SU-DHL-6 (cell line): Measurements from ENCODE around the gene AMPD3.

ENCODE experiments used
- EZH2phosphoT487 ChIP-seq: fragments of 200-600 bp; sonication (generic), shearing (Covaris generic); conservative IDR thresholded peaks from 2 replicates; pipeline ENCODE4 v1.6.1; 2018; ENCODE audit warnings: mild to moderate bottlenecking, antibody characterized with exemption, low read length, moderate library complexity, mixed read lengths
- TF ChIP-seq, protein P1 (sequence below): fragments of 200-600 bp; sonication (generic); IDR thresholded peaks from one replicate; pipeline ENCODE4 v1.5.1; 2017; ENCODE audit warnings: antibody characterized with exemption, mild to moderate bottlenecking, low read length, moderate library complexity; ENCODE audit not compliant: insufficient read depth, poor library complexity, severe bottlenecking

DNA sequence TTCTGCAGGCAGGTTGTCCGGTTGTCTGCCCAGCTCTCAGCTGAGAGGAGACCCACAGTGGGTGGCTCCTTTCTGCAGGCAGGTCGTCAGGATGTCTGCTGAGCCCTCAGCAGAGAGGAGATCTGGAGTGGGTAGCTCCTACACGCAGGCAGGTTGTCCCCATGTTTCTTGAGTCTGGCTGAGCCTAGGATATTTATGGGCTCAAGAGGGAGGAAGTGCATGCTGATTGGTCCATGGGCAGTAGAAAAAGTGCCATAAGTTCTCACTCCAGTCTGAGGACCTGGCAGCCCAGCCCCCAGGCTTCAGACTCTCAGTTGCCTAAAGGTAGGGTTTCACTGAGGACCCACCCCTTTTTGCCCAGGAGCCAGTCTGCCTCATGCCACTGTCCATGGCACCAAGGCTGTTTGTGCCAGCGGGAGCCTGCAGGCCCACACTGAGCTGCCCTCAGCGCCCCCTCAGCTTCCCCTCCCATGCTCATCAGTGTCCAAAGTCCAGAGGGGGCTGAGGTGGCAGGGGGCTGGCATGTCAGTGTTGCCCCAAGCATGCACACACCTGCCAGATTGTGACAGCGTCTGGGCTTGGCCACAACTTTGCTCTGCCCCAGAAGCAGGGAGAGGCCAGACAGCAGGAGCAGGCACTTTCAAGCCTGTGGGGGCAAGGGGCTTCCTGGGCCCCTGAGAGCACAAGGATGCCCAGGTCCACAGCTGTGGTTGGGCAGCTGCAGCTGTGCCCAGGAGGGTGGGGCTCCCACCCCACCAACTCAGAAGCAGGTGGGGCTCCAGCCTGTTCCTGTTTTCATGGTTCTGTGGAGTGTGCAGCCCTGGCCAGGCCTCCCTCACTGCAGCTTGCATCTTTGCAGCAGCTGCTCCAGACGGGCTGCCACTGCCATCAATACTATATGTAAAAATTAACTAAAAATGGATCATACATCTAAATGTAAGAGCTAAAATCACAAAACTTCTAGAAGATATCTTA lies 89.7 kb downstream of the AMPD3 start:
- TF ChIP-seq, protein P1, sequence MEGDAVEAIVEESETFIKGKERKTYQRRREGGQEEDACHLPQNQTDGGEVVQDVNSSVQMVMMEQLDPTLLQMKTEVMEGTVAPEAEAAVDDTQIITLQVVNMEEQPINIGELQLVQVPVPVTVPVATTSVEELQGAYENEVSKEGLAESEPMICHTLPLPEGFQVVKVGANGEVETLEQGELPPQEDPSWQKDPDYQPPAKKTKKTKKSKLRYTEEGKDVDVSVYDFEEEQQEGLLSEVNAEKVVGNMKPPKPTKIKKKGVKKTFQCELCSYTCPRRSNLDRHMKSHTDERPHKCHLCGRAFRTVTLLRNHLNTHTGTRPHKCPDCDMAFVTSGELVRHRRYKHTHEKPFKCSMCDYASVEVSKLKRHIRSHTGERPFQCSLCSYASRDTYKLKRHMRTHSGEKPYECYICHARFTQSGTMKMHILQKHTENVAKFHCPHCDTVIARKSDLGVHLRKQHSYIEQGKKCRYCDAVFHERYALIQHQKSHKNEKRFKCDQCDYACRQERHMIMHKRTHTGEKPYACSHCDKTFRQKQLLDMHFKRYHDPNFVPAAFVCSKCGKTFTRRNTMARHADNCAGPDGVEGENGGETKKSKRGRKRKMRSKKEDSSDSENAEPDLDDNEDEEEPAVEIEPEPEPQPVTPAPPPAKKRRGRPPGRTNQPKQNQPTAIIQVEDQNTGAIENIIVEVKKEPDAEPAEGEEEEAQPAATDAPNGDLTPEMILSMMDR = no peak
- no peak for TF ChIP-seq EZH2phosphoT487
